Measurements from ENCODE around the gene IL1RN. TPM values are rescaled to one million over a fixed set of nuclear protein-coding genes. Genes with fewer than 3 reads are reported as not detected.

Gene IL1RN
- total RNA-seq, 4 donors from 2014 or later: 0.67 to 1.3 (median 1.3) TPM; not detected in 1

GRCh38 chr2:113103277-113103676, 24.1 kb upstream of the IL1RN start:
- Histone ChIP-seq H3K4me3 (replicated peaks in 1 of 3) (no peak overlapping the region), H3K4me1 (no peaks in the 10 kb centered on the region), H3K27ac (no peak overlapping the region), H3K36me3 (no peaks in the 10 kb centered on the region), H3K9me3 (no peaks in the 10 kb centered on the region), H3K27me3 (no peaks in the 10 kb centered on the region)
- intact Hi-C loops (cut with DNase I): no loop called here
- 91 to 96% methylated on average over 4 of the region's 4 CpGs for WGBS, 2 donors
- TF ChIP-seq POLR2A (IDR thresholded peaks at IDR 0.05): no peak
- TF ChIP-seq CTCF (IDR thresholded peaks at IDR 0.05): no peak
- no peak for DNase-seq

GRCh38 chr2:113104054-113104611, 23.3 kb upstream of the IL1RN start:
- Histone ChIP-seq H3K4me3 (replicated peaks in 1 of 3) (no peak overlapping the region), H3K4me1 (no peaks in the 10 kb centered on the region), H3K9me3 (no peaks in the 10 kb centered on the region), H3K36me3 (no peaks in the 10 kb centered on the region), H3K27me3 (no peaks in the 10 kb centered on the region), H3K27ac (no peak overlapping the region)
- intact Hi-C loops (cut with DNase I): no loop called here
- DNase-seq: no peak
- 80 to 89% methylated on average over 3 of the region's 3 CpGs for WGBS, 2 donors
- no peak for TF ChIP-seq POLR2A (IDR thresholded peaks at IDR 0.05)
- no peak for TF ChIP-seq CTCF (IDR thresholded peaks at IDR 0.05)

GRCh38 chr2:113105047-113105785, 22.2 kb upstream of the IL1RN start:
- H3K9me3 ChIP-seq: no peaks in the 10 kb centered on the region
- H3K4me1 ChIP-seq: no peaks in the 10 kb centered on the region
- intact Hi-C loops (cut with DNase I): no loop called here
- H3K27ac ChIP-seq: no peak overlapping the region
- H3K4me3 ChIP-seq (replicated peaks in 1 of 3): no peak overlapping the region
- DNase-seq: no peak
- H3K36me3 ChIP-seq: no peaks in the 10 kb centered on the region
- no peak for TF ChIP-seq POLR2A (IDR thresholded peaks at IDR 0.05)
- WGBS, 2 donors: 89 to 90% methylated on average over 6 of the region's 6 CpGs
- no peaks in the 10 kb centered on the region for H3K27me3 ChIP-seq

GRCh38 chr2:113111121-113111520, 16.3 kb upstream of the IL1RN start:
- no peaks in the 10 kb centered on the region for H3K9me3 ChIP-seq
- peak overlapping the region in 1 of 3 donors; percentile 41 for H3K27ac ChIP-seq
- H3K4me1 ChIP-seq: peaks cover 10 to 15% of the 10 kb centered on the region in 2 donors
- H3K36me3 ChIP-seq: no peaks in the 10 kb centered on the region
- no peak for DNase-seq
- H3K27me3 ChIP-seq: no peaks in the 10 kb centered on the region
- WGBS, 2 donors: 77 to 78% methylated on average over 3 of the region's 3 CpGs
- no peak overlapping the region for H3K4me3 ChIP-seq (replicated peaks in 1 of 3)
- intact Hi-C loops (cut with DNase I): no loop called here
- TF ChIP-seq CTCF (IDR thresholded peaks at IDR 0.05) (no peak), POLR2A (IDR thresholded peaks at IDR 0.05) (no peak)

GRCh38 chr2:113111823-113112287, 15.5 kb upstream of the IL1RN start:
- TF ChIP-seq CTCF (IDR thresholded peaks at IDR 0.05): no peak
- TF ChIP-seq POLR2A (IDR thresholded peaks at IDR 0.05): no peak
- intact Hi-C loops (cut with DNase I): no loop called here
- no peak overlapping the region for H3K4me3 ChIP-seq (replicated peaks in 1 of 3)
- no peaks in the 10 kb centered on the region for H3K27me3 ChIP-seq
- peak overlapping the region in 1 of 3 donors; percentile 41 for H3K27ac ChIP-seq
- H3K4me1 ChIP-seq: peaks cover 11 to 22% of the 10 kb centered on the region in 2 donors
- no peaks in the 10 kb centered on the region for H3K36me3 ChIP-seq
- H3K9me3 ChIP-seq: no peaks in the 10 kb centered on the region
- 53 to 56% methylated on average over 6 of the region's 6 CpGs for WGBS, 2 donors
- peak in 1 of 2 donors; percentile 44 for DNase-seq

Measured in thyroid gland (tissue), 4 donors.